GM19043 (cell line): ENCODE results near the gene AMN1.
"Not testable (repeated sequence)": the region's sequence is repeated elsewhere in the genome, so short reads cannot be mapped to it uniquely, and the experiment has no call there.

Experiments
- ATAC-seq: cut with Tn5 transposase; IDR thresholded peaks from one replicate; pipeline ENCODE4 v1.9.1; 2021; ENCODE audit warnings: low read depth; ENCODE audit not compliant: unreplicated experiment

The AMN1 gene

GRCh38 chr12:31733549-31734432 is 5.0 kb upstream of the AMN1 start:
- not testable (repeated sequence) for ATAC-seq

DNA sequence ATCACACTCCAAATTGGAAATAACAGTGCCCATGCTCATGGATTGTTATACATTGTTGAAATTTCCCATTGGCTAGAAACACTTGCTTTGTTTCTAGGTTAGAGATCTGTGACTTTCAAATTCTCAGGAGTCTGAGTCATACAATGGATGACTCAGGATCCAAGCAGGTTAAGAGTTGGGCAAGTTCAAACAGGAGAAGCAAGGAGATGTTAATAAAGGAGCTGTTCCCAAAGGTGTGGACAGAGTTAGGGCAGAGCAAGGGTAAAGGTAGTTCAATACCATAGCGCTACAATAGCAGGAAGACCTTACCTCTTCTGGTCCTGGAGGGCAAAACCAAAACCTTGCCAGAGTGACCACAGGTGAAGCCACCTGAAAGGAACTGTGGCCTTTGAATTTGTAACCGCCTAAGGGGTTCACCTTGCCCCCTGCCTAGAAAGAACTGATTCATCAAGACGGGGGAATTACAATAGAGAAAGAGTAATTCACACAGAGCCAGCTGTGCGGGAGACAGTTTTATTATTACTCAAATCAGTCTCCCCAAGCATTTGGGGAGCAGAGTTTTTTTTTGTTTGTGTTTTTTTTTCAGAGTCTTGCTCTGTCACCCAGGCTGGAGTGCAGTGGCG is 4.2 kb upstream of the AMN1 start:
- no peak for ATAC-seq

GRCh38 chr12:31731203-31731602 is 2.4 kb upstream of the AMN1 start:
- ATAC-seq: not testable (repeated sequence)

GRCh38 chr12:31729705-31730104 is 884 bp upstream of the AMN1 start:
- ATAC-seq: no peak

DNA sequence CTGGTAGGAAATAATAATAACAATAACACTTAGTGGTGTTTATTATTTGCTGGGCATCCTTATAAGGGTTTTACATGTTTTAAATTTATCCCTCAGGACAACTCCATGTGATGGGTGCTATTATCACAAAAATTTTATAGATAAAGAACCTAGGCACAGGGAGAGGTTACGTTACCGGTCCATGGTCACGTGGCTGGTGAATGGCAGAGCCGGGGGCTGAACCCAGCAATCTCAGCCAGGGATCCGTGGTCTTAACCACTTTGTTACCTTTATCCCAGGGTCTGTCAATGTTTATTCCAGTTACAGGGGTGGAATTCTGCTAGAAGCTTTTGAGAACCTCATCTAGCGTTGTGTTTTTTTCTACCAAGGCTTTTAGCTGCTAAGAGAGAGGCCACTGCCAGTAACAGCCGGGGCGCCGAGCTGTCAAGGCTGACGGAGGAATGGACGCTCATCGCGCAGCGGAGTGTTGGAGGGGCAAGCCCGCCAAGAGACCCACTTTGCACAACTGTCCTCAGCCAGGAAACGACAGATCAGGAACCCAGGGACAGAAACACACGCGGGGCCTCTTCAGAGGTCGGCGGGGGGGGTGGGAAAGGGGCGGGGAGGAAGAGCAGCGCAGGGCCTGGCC is 418 bp downstream of the AMN1 start:
- no peak for ATAC-seq

GRCh38 chr12:31727192-31727591 is 1.6 kb downstream of the AMN1 start:
- no peak for ATAC-seq

GRCh38 chr12:31726575-31726974 is 2.2 kb downstream of the AMN1 start:
- ATAC-seq: no peak

DNA sequence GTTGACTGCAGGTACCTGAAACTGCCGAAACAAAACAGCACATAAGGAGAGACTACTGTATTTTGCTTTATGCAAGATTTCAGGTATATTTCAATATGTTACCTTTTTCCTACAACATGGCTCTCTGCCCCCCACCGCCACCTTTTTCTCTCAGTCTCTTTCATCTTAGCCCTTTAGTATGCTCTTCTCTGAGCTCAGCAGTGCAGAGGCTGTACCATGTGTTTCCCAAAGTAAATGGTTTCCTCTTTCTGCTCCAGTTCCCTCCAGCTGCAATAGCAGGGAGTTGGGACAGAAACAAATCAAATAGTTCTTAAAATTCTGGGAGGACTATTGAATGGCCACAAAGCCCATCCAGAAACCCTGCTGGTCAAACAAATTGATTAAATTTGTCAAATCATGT is 4.3 kb downstream of the AMN1 start:
- ATAC-seq: no peak

GRCh38 chr12:31722580-31722979 is 6.2 kb downstream of the AMN1 start:
- ATAC-seq: no peak

- not testable (repeated sequence) for ATAC-seq
Observed at GRCh38 chr12:31718542-31719198, 10.2 kb downstream of the AMN1 start.

DNA sequence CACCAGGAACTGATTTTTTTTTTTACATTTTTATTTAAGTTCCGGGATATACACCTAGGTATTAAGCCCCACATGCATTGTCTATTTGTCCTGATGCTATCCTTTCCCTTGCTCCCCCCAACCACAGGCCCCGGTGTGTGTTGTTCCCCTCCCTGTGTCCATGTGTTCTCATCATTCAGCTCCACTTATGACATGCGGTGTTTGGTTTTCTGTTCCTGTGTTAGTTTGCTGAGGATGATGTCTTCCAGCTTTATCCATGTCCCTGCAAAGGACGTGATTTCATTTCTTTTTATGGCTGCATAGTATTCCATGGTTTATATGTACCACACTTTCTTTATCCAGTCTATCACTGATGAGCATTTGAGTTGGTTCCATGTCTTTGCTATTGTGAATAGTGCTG is 11.8 kb downstream of the AMN1 start:
- ATAC-seq: not testable (repeated sequence)

- peak; percentile 59 for ATAC-seq
Observed at GRCh38 chr12:31715283-31715825, 13.5 kb downstream of the AMN1 start.

DNA sequence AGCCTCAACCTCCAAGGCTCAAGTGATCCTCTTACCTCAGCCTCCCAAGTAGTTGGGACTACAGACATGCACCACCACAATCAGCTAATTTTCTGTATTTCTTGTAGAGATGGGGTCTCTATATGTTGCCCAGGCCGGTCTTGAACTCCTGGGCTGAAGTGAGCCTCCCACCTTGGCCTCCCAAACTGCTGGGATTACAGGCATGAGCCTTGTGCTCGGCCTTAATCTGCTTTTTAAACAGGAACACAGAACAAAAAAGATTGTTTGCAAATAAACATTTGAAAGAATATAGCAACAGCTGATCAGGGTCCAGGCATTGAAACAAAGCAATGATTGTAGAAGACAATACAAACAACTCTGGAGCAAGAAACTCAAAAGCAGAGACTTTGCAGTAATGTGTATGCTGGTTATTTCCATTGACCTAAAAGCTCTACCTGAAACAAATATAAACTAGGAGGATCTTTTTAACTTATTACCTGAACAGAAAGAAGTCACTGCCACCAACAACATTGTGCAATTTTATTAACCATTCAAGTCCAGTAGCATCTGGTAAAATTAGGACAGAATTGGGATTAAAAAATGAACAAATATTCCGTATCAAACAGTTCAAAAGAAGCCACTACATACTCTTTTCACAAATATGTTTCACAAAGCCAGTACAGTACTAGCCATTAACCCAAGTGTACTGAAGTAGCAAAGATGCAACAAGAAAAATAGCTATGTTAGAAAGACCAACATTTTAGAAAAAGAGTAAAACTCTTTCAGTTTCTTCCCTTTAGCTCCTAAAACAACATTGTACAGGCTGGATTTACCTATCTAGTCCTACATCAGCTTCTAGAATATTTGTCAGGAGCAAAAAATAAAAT is 14.2 kb downstream of the AMN1 start:
- ATAC-seq: peak; percentile 27

DNA sequence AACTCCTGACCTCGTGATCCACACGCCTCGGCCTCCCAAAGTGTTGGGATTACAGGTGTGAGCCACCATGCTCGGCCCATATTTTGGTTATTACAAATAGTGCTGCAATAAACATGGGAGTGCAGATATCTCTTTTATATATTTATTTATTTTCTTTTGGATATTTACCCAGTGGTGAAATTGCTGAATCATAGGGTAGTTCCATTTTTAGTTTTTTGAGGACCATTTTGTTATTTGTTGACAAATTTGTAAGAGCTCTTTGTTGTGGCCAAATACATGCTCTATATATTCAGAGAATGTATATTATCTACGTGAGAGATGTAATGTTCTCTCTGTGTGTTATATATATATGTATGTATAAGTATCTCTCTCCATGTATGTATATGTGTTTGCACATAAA is 15.9 kb downstream of the AMN1 start:
- no peak for ATAC-seq

DNA sequence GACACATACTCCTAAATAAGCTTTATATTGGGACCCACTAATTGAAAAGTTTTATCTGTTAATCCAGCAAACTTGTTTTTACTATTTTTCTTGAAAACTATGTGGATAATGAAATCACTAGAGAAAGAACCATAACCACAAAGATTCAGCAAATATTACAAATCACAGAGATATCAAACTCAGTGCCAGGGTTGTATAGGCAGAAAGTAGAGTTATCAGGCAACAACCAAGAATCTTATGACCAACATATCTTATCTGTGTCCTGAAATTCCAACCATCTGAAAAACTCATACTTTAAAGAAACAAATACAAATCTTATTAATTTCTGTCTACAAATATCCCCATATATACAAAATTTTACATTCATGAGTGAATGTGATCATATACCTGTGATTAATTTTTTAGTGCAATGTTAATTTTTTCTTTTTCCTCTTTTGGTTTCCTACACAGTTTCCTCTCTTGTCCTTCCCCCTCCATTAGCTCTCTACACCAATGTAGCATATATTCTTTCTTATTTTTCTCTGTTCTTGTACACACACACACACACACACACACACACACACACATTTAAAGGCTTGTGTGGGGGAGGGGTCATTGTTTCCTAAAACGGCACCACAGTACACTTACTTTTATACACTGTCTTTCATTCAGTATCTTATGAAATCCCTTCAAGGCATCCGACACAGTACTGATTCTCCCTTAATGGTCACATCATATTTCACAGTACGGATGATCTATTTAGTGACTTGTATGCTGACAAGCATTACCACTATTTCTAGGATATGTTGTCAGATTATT is 18.6 kb downstream of the AMN1 start:
- ATAC-seq: no peak

- not testable (repeated sequence) for ATAC-seq
Observed at GRCh38 chr12:31708118-31708517, 20.7 kb downstream of the AMN1 start.

- ATAC-seq: no peak
Observed at GRCh38 chr12:31705621-31706020, 23.2 kb downstream of the AMN1 start.

DNA sequence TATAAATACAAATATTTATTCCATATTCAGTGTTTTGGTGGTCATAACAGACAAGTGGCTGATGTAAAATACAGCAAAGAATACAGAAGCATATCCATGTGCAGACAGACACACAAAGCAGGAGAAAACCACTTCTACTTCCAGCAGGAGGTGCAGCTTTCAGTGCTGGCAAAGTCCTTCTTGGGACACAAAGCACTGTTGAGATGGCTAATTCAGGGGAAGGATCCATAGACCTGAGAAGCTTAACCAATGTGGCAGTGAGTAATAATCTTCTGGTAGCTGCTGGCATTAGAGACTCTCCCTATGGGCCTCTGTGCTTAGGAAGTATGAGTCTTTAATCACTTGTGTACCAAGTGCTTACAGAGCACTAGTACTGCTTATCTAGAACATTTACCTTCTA is 26.8 kb downstream of the AMN1 start:
- ATAC-seq: no peak

DNA sequence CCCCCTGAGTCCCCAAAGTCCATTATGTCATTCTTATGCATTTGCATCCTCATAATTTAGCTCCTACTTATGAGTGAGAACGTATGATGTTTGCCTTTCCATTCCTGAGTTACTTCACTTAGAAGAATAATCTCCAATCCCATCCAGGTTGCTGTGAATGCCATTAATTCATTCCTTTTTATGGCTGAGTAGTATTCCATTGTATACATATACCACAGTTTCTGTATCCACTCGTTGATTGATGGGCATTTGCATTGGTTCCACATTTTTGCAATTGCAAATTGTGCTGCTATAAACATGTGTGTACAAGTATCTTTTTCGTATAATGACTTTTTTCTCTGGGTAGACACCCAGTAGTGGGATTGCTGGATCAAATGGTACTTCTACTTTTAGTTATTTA is 38.9 kb downstream of the AMN1 start:
- ATAC-seq: not testable (repeated sequence)
